GM10248 (cell line): Measurements from ENCODE around the gene SMU1.

Experiments
- CTCF ChIA-PET: fragments of 300-600 bp; sonication (Branson Sonifier 250); formaldehyde crosslinking; extraction: SDS; loops from one replicate; lab custom pipeline; 2021; ENCODE audit warnings: antibody characterized with exemption; lab: Yijun Ruan, JAX
- POLR2A ChIA-PET: fragments of 350-650 bp; sonication (Branson Sonifier 250); formaldehyde crosslinking; extraction: SDS; loops from one replicate; lab custom pipeline; 2020; ENCODE audit warnings: antibody characterized with exemption; lab: Yijun Ruan, JAX
- DNase-seq: peaks from one replicate; pipeline ENCODE4 v3.0.0; 2012; ENCODE audit errors: extremely low spot score
- CTCF ChIP-seq: IDR thresholded peaks from 2 replicates; pipeline ENCODE4 v1.5.1; 2012; ENCODE audit warnings: mild to moderate bottlenecking, low read depth; ENCODE audit errors: extremely low read depth, missing control alignments, control extremely low read depth

Gene SMU1

GRCh38 chr9:33107762-33108161, 31.3 kb upstream of the SMU1 start:
- DNase-seq: no peak
- no peak for TF ChIP-seq CTCF
- POLR2A ChIA-PET: interaction anchor here (0.6 to 1.0 kb wide), 2 partner anchors 83 to 94 kb away, joined by 3 read pairs; partner anchors contain the start of gene DNAJA1
- CTCF ChIA-PET: interaction anchor here (2.8 kb wide), 1 partner anchor 118 kb away, joined by 12 read pairs; no protein-coding TSS in a partner anchor

- no peak for TF ChIP-seq CTCF
- ChIA-PET POLR2A (interaction anchor here (0.6 to 1.0 kb wide), 2 partner anchors 82 to 94 kb away, joined by 3 read pairs; partner anchors contain the start of gene DNAJA1), CTCF (interaction anchor here (1.0 to 1.3 kb wide), 2 partner anchors 64 to 119 kb away, joined by 3 to 6 read pairs; no protein-coding TSS in a partner anchor)
- no peak for DNase-seq
These were observed 30.6 kb upstream of the SMU1 start for GRCh38 chr9:33106827-33107621.

- ChIA-PET POLR2A (no interaction called here), CTCF (interaction anchor here (1.0 to 1.3 kb wide), 2 partner anchors 64 to 120 kb away, joined by 3 to 6 read pairs; no protein-coding TSS in a partner anchor)
- TF ChIP-seq CTCF: no peak
- no peak for DNase-seq
These were observed 29.9 kb upstream of the SMU1 start for GRCh38 chr9:33106372-33106771.

- ChIA-PET CTCF (interaction anchor here (1.0 to 1.3 kb wide), 2 partner anchors 65 to 120 kb away, joined by 3 to 6 read pairs; no protein-coding TSS in a partner anchor), POLR2A (no interaction called here)
- TF ChIP-seq CTCF: no peak
- no peak for DNase-seq
These were observed 29.5 kb upstream of the SMU1 start for GRCh38 chr9:33105959-33106358.

GRCh38 chr9:33105504-33105903, 29.0 kb upstream of the SMU1 start:
- POLR2A ChIA-PET: no interaction called here
- no peak for TF ChIP-seq CTCF
- no peak for DNase-seq

GRCh38 chr9:33104401-33104800, 27.9 kb upstream of the SMU1 start:
- no peak for DNase-seq
- ChIA-PET CTCF (no interaction called here), POLR2A (no interaction called here)
- TF ChIP-seq CTCF: no peak

More at GRCh38 chr9:33105504-33105903, 29.0 kb upstream of the SMU1 start:
- CTCF ChIA-PET: interaction anchor here (1.3 kb wide), 1 partner anchor 121 kb away, joined by 6 read pairs; no protein-coding TSS in a partner anchor
